HG02973 (cell line): ENCODE data around the gene LARGE1.

Experiments used
- ATAC-seq: cut with Tn5 transposase; IDR thresholded peaks from one replicate; pipeline ENCODE4 v1.9.1; 2021; ENCODE audit warnings: moderate library complexity; ENCODE audit not compliant: unreplicated experiment

The LARGE1 gene

GRCh38 chr22:33914131-33914530 lies 6.1 kb downstream of the LARGE1 start:
- no peak for ATAC-seq

- ATAC-seq = no peak
Observed at GRCh38 chr22:33913188-33913587, 7.1 kb downstream of the LARGE1 start.

- ATAC-seq = no peak
Observed at GRCh38 chr22:33909911-33910310, 10.4 kb downstream of the LARGE1 start.

- ATAC-seq = no peak
Observed at GRCh38 chr22:33909075-33909458, 11.2 kb downstream of the LARGE1 start.

GRCh38 chr22:33908171-33909074 lies 11.9 kb downstream of the LARGE1 start:
- no peak for ATAC-seq

GRCh38 chr22:33906954-33907353 lies 13.3 kb downstream of the LARGE1 start:
- no peak for ATAC-seq

- ATAC-seq = no peak
Observed at GRCh38 chr22:33906475-33906874, 13.8 kb downstream of the LARGE1 start.

GRCh38 chr22:33903012-33903411 lies 17.3 kb downstream of the LARGE1 start:
- ATAC-seq = no peak

GRCh38 chr22:33902073-33902472 lies 18.2 kb downstream of the LARGE1 start:
- no peak for ATAC-seq

- ATAC-seq = no peak
Observed at GRCh38 chr22:33898121-33898520, 22.2 kb downstream of the LARGE1 start.

GRCh38 chr22:33897448-33897835 lies 22.8 kb downstream of the LARGE1 start:
- ATAC-seq = no peak

GRCh38 chr22:33896575-33897447 lies 23.5 kb downstream of the LARGE1 start:
- peak; percentile 49 for ATAC-seq

GRCh38 chr22:33896154-33896553 lies 24.1 kb downstream of the LARGE1 start:
- ATAC-seq = peak; percentile 56

GRCh38 chr22:33895444-33895843 lies 24.8 kb downstream of the LARGE1 start:
- ATAC-seq = no peak

- ATAC-seq = no peak
Observed at GRCh38 chr22:33894515-33894914, 25.8 kb downstream of the LARGE1 start.

GRCh38 chr22:33894036-33894435 lies 26.2 kb downstream of the LARGE1 start:
- ATAC-seq = no peak

GRCh38 chr22:33893512-33893911 lies 26.8 kb downstream of the LARGE1 start:
- ATAC-seq = no peak

GRCh38 chr22:33891992-33892391 lies 28.3 kb downstream of the LARGE1 start:
- no peak for ATAC-seq

- ATAC-seq = no peak
Observed at GRCh38 chr22:33891455-33891854, 28.8 kb downstream of the LARGE1 start.

GRCh38 chr22:33889748-33890147 lies 30.5 kb downstream of the LARGE1 start:
- ATAC-seq = no peak

GRCh38 chr22:33888821-33889220 lies 31.5 kb downstream of the LARGE1 start:
- no peak for ATAC-seq

- no peak for ATAC-seq
Observed at GRCh38 chr22:33887173-33887572, 33.1 kb downstream of the LARGE1 start.
